D721Med (cell line): Measurements from ENCODE around the gene FOXE3.

Experiments used
- DNase-seq: peaks from one replicate; pipeline ENCODE4 v3.0.0; 2011; ENCODE audit warnings: low spot score; ENCODE audit not compliant: insufficient read length
- FAIRE-seq: peaks from 2 replicates; lab custom pipeline; 2011; peaks lifted over from hg19 to GRCh38; lab: Jason Lieb, UNC
- TF ChIP-seq, protein P1 (sequence below): IDR thresholded peaks from 2 replicates; pipeline ENCODE4 v1.5.1; 2012; ENCODE audit warnings: mild to moderate bottlenecking, control low read depth; ENCODE audit not compliant: insufficient read depth; ENCODE audit errors: missing control alignments

The FOXE3 gene

DNA sequence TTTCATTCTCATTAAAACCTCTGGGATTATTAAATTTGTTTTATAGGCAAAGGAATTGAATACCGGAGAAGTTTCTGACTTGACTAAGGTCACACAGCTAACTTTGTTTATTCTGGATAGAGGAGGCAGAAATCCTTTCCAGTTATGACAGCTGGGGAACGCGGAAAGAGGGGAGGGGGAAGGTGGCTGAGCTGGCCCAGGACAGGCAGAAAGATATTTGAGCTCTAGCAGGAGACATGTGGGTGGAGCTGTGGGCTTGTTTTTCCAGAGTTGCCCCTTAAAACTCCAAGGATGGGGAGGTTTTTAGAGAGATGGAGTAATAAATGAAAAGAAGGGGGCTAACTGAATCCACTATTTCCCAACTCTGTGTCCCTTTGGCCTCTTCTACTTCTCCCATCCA, 49.5 kb downstream of the FOXE3 start:
- FAIRE-seq: no peak
- TF ChIP-seq, protein P1, sequence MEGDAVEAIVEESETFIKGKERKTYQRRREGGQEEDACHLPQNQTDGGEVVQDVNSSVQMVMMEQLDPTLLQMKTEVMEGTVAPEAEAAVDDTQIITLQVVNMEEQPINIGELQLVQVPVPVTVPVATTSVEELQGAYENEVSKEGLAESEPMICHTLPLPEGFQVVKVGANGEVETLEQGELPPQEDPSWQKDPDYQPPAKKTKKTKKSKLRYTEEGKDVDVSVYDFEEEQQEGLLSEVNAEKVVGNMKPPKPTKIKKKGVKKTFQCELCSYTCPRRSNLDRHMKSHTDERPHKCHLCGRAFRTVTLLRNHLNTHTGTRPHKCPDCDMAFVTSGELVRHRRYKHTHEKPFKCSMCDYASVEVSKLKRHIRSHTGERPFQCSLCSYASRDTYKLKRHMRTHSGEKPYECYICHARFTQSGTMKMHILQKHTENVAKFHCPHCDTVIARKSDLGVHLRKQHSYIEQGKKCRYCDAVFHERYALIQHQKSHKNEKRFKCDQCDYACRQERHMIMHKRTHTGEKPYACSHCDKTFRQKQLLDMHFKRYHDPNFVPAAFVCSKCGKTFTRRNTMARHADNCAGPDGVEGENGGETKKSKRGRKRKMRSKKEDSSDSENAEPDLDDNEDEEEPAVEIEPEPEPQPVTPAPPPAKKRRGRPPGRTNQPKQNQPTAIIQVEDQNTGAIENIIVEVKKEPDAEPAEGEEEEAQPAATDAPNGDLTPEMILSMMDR: no peak
- no peak for DNase-seq
